Measurements from ENCODE around the gene OR56B1.

OR56B1 gene

DNA sequence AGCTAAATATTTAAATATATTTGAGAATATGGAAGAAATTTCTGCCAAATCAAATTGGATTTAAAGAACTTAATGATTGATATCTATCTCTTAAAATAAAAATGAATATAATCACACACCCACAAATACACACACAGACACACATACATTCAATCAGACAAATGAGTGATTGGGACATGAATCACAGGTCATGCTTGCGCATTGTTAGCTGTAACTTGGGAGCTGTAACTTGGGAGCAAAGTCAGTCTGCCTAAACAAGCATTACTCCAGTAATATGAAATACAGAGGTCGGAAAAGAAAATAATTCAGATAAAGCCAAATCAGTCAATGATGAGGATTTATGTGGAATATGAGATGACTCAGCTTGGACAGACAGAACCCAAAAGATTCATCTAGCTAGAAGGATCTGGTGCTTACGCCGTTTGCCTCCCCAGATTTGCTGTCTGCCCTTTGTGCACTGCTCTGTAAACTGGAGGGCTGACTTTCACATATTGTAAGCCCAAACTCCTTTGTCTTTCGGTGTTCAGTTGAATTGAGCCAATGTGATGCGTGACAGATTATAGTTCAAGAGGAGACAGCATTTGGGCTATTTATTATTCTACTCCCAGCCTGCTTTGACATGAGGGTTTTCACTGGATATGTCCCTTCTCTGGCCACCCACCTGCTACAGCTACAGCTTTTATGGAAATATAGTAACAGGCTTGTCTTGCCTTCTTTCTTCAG, 1.6 kb downstream of the OR56B1 start:
- DNase-seq, result no peak

DNA sequence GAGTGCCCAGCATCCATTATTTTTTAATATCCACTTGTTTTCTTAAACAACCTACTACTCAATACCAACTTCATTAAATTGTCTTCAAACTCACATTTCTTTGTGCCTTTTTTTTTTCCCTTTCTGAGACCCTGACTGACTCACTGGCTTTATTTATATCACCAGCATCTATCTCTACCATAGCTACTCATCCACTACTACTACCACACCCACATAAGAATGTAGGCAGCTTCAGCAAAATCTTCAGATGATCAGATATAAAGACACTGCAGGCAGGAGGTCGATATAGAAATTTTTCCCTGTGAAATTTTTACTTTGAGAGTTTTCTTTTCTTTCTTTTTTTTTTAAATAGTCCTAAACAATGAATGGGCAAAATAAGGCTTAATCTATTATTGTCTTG, 2.2 kb downstream of the OR56B1 start:
- DNase-seq, result no peak

DNA sequence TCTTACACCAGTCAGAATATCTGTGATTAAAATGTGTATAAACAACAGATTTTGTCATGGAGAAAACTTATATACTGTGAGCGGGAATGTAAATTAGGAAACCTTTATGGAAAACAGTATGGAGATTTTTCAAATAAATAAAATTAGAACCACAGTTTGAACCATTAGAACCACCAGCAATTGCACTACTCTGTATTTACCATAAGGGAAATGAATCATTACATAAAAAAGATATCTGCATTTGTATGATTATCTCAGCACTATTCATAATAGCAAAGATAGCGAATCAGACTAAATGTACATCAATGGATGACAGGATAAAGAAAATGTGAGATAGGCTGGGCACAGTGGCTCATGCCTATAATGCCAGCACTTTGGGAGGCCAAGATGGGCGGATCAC, 10.4 kb downstream of the OR56B1 start:
- no peak for DNase-seq

DNA sequence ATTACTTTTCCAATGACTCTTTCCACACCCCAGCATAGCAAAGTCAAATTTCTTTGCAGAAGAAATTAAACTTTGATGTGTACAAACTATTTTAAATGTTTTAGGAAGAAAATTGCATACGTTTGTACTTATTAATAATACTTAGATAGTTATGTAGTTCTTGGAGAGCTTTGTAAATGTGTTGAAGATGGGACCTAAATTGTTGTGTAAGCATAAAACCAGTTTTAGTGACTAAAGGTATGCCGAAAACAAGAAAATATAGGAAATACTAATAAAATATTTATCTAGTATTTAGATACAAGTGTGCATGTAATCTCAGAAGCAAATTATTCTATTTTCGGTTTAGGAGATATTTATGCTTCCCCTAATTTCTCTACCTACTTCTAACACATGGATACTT, 13.6 kb downstream of the OR56B1 start:
- DNase-seq, result no peak

DNA sequence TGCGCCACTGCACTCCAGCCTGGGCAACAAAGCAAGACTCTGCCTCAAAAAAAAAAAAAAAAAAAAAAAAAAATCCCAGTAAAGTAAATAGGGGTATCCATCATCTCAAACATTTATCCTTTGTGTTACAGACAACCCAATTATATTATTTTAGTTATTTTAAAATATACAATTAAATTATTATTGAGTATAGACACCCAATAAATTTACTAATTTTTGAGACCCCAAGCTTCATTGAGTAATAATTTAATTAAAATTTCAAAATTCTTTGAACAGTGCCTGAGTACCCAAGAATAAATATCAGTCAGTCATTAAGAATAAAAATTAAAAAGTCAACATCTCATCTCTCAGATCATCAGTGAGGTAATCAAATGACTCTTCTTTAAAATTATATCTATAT, 17.7 kb downstream of the OR56B1 start, which contains the start of gene OR52N4:
Gene OR52N4, plus strand, starts transcription at position 301 of the 400 bp plus-strand sequence. CDS start 498 bp downstream, outside the sequence.
- DNase-seq, result no peak

DNA sequence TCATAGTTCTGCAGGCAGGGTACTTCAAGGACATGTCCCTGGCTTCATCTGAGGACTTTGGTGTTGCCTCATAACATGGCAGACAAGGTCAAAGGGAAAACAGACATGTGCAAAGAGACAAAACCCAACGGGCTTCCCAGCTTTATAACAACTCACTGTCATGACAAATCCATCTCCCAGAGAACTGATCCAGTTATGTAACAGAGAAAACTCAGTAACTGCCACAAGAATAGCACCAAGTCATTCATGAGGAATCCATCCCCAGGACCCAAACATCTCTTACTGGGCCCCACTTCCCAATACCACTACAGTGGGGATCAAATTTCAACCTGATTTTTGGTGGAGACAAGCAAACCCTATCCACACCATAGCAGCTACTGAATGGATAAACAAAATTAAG, 30.8 kb downstream of the OR56B1 start:
- DNase-seq, result no peak

DNA sequence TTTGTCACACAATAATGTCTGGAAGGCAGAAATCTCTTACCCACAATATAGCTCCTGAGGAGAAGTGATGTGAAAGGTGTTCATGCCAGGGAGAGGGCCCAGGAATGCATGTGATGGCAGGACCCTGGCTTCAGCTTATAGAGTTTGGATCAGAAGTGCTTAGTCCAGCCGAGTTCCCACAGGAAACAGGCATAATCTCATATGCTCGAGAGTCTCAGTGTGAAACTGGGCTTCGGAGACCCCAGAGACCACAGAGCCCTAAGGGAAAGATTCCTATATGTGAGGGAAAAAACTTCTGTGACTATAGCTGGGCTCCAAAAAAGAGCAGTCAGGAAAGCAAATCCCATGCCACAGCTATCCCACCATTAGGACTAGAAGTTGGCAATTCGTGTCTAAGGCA, 47.0 kb downstream of the OR56B1 start, which contains the start of gene OR52N5:
Gene OR52N5, minus strand, starts transcription at position 101 of the 400 bp plus-strand sequence. CDS start 4,721 bp downstream, outside the sequence.
- no peak for DNase-seq

Data from activated T-cell treated with anti-CD3 and anti-CD28 coated beads, Interleukin-2, amount 50 U/mL, for 1 hour (primary cell).